Activated CD4-positive, CD25-positive, alpha-beta regulatory T cell treated with anti-CD3 and anti-CD28 coated beads, Interleukin-2, amount 50 U/mL, for 16 hours (primary cell): ENCODE data around the gene WDTC1.
"Not testable (repeated sequence)": the region's sequence is repeated elsewhere in the genome, so short reads cannot be mapped to it uniquely, and the experiment has no call there.

Source experiments
- DNase-seq: peaks from one replicate; pipeline ENCODE4 v3.0.0-alpha.2; 2020; ENCODE audit warnings: low read depth, low spot score

WDTC1 gene

DNA sequence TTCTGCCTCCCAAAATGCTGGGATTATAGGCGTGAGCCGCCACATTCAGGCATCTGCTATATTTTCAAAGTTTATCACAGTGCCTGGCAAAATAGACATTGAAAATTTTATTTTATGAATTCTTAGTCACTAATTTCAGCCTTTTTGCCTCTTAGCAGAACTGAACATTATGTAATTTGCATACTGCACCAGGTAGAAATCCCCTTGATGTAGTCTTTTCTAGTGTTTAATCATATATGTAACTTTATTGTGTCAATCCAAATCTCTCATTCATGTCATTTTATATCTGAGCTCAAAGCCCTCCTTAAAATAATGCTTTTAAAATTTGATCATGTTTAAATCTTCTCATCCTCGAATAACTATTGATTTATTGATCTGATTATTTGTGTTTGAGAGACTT is 19.2 kb downstream of the WDTC1 start:
- no peak for DNase-seq

DNA sequence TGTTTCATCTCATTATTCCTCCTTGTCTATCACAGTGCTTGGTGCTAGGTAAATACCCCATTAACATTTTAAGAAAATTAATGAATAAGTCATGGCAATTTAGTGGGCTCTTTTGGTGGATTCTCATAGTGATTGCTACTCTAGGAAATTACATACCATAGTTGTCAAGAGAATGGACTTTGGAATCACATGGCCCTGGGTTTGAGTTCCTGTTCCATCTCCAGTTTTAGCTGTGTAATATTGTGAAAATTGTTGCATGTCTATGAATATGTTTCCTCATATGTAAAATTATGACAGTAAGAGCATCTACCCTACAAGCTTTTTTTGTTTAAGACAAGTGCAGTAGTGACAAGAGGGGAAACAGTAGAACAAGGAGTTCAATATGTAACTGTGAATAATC is 20.7 kb downstream of the WDTC1 start:
- no peak for DNase-seq

GRCh38 chr1:27257155-27257554 is 22.7 kb downstream of the WDTC1 start:
- DNase-seq, result no peak

- no peak for DNase-seq
Observed at GRCh38 chr1:27258598-27258997, 24.2 kb downstream of the WDTC1 start.

DNA sequence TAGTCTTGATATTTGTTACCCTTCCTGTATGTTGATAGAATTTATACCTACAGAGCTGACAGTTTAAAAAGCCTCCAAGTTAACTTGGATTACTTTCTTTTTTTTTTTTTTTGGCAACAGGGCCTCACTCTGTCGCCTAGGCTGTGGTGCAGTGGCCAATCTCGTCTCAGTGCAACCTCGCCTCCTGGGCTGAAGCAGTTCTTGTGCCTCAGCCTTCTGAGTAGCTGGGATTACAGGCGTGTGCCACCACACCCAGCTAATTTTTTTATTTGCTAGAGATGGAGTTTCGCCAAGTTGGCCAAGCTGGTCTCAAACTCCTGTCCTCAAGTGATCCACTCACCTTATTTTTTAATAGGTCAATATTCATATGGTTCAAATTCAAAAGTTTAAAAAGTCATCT is 32.7 kb downstream of the WDTC1 start:
- DNase-seq, result no peak

DNA sequence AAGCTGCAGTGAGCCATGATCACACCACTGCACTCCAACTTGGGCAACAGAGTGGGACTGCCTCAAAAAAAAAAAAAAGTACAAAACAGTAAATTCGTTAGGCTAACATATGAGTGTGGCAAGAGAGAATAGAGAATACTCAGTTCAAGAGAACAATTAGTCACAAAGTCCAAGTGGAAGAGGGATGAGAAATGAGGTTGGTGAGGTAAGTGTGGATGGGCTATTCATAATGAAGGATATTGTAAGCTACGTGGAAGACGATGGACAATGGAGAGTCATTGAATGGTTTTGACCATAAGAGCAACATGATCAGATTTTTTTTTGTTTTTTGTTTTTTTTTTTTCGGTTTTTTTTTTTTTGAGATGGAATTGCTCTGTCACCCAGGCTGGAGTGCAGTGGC is 34.8 kb downstream of the WDTC1 start:
- DNase-seq, result no peak

DNA sequence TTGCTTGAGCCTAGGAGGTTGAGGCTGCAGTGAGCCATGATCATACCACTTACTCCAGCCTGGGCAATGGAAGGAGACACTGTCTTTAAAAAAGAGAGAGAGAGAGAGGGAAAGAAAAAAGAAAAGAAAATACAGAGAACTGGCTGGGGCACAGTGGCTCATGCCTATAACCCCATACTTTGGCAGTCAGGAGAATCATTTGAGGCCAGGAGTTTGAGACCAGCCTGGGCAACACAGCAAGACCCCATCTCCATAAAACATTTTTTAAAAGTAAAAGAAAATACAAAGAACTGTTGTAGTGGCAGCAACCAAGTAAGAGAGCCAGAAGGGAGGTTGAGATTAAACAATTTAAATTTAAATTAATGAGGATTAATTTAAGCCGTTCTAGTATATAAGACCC is 39.8 kb downstream of the WDTC1 start:
- no peak for DNase-seq

DNA sequence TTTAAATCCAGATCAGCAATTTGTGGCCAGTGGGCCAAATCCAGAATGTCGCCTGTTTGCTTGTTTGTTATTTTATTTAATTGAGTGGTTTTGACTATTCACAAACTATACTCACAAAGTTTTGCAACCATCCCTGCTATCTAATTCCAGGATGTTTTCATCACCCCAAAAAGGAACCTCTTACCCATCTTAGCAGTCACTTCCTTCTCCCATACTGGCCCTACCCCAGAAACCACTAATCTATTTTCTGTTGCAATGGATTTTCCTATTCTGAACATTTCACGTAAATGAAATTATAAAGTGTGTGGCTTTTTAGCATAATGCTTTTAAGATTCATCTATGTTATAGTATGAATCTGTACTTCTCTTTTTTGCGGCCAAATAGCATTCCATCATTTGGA is 41.3 kb downstream of the WDTC1 start:
- no peak for DNase-seq

DNA sequence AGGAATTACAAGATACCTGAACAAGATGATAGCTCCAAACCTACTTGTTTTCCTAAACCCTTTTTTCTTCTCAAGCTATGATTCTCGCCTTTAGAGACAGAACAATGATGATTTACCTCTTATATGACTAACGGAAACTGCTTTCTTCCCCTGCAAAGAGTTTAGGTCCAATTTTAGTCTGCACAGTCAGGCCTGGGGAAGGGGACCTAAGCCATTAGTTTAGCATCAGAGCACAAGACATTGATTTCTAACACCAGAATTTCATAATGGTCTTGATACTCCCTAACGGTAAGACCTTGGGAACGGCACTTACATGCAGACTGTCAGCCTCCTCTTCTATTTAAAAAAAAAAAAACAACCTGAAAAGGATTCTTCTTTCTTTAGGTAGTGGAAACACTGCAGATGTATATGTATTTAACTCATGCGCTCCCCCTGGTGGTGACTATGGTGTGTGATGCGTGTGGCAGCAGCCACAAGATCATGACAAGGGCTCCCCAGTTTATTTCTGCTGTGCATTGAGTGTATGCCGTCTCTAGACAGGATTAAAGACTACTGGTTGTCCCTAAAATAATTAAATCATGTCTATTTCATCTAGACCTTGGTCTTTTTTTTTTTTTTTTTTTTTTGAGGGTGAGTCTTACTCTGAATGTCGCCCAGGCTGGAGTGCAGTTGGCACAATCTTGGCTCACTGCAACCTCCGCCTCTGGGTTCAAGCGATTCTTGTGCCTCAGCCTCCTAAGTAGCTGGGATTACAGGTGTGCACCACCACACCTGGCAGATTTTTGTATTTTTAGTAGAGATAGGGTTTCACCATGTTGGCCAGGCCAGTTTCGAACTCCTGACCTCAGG is 50.2 kb downstream of the WDTC1 start:
- DNase-seq, result peak; percentile 81

GRCh38 chr1:27285274-27285660 is 50.8 kb downstream of the WDTC1 start:
- no peak for DNase-seq

- DNase-seq, result not testable (repeated sequence)
Observed at GRCh38 chr1:27285821-27286220, 51.4 kb downstream of the WDTC1 start.

DNA sequence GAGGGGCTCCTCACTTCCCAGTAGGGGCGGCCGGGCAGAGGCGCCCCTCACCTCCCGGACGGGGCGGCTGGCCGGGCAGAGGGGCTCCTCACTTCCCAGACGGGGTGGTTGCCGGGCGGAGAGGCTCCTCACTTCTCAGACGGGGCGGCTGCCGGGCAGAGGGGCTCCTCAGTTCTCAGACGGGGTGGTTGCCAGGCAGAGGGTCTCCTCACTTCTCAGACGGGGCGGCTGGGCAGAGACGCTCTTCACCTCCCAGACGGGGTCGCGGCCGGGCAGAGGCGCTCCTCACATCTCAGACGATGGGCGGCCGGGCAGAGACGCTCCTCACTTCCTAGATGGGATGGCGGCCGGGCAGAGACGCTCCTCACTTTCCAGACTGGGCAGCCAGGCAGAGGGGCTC is 54.7 kb downstream of the WDTC1 start:
- not testable (repeated sequence) for DNase-seq

DNA sequence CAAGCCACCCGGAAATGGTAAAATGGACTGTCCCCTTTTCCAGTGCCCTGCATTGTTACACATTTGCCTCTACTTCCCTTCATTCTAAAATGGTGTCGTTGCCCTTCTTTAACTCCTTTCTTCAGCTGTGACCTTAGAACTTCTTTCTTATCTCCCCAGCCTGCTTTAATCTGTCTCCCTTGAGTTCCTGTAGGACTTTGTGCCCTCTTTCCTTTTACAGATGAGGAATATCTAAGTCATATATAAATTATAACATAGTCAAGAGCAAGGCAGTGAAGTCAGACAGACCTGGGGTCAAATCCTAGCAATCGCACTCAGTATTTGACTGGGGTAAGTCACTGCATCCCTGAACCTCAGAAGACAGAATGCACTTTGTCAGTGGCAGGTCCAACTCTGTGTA is 56.1 kb downstream of the WDTC1 start:
- no peak for DNase-seq

DNA sequence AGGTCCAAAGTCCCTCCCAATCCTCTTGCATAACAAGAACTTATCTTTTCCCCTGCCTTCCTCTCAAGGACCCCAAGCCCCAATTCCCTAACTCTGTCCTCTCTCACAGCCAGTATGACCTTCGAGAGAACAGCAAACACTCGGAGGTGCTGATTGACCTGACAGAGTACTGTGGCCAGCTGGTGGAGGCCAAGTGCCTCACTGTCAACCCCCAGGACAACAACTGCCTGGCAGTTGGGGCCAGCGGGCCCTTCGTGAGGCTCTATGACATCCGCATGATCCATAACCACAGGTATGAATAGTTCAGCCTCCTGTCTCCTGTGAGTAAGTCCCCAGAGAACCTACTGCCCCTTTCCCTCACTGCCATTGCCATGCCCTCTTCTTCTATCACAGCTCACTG is 57.7 kb downstream of the WDTC1 start:
- no peak for DNase-seq

DNA sequence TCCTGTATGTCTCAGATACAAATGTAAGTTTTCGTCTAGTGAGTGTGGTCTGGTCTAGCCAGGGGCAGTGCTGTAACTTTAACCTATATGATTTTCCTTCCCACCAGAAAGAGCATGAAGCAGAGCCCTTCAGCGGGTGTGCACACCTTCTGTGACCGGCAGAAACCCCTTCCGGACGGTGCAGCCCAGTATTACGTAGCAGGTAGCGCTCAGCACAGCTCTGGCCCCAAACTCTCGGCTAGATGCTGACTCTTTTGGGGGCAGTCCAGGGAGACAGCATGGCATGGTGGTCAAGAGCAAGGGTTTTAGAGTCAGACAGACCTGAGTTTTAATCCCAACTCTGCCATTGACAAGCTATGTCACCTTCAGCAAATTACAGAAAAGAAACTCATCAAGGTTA is 59.5 kb downstream of the WDTC1 start:
- no peak for DNase-seq

GRCh38 chr1:27296773-27297291 is 62.4 kb downstream of the WDTC1 start:
- peak; percentile 61 for DNase-seq

- no peak for DNase-seq
Observed at GRCh38 chr1:27297903-27298302, 63.5 kb downstream of the WDTC1 start.

DNA sequence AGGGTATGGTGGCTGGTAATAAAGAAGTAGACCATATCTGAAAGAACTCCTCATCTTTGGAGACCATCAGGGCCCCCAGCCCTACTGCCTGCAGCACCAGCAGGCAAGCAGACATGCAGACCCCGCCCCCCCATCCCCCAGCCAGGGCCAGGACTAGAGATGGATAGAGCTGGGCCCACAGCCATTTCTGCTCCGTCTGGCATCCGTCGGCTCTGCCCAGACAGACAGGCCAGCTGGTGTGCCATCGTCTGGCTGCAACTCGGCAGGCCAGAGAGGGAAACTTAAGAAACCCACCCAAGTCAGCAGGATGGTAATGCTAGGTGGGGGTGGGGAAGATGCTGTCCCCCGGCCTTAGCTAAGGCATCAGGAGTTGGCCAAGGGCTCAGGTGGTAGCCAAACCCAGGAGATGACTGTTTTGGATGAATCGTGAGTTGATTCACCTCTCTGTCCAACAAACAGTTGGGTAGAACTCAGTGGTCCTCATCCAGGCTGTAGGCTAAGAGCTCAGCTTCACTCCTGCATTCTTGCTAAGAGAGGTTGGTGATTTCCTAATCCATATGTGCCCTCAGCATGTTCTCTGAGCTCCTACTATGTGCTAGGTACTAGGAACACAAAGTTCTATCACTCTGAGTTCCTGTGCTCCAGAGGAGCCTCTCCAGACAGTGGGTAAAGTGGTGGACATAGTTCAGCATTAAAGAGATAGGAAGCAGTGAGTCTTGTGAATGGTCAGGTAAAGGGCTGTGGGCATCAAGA is 64.4 kb downstream of the WDTC1 start:
- DNase-seq, result no peak

DNA sequence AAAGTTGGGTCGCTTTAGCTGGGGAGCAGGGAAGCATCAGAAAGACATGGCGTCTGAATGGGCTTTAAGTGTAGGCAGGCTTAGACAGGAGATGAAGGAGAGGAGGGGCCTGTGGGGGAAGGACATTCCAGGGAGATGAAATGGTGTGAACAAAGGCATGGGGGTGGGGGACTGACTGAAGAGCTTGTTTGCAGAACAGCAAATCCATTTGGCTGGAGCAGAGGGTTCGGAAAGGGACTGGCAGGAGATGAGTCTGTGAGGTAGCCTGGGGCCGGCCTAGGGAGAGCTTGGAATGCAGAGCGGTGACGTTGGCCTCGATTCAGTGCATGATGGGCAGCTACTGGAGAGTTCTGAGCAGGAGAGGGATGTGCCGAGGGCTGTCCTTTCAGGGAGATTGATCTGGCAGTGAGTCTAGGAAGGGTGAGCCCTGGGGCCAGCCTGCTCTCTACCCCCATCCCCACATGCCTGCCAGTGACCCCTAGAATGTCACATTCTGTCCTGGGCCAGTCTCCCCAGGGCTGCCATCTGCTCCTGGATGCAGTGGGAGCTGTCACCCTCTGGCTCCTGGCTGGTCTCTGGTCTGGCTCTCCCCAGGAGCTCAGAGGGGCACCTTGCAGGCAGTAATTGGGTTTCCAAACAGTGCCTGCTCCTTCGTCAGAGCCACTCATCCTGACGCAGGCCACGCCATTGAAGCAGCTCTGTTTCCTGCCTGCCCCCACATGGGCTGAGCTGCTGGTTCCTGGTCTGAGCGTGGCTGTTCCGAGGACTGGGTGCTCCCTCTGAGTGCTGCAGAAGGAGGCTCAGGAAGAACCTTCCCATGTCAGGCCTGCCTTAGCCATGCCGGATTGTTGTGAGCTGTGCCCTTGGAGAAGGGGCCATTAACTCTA is 65.2 kb downstream of the WDTC1 start:
- DNase-seq, result no peak

DNA sequence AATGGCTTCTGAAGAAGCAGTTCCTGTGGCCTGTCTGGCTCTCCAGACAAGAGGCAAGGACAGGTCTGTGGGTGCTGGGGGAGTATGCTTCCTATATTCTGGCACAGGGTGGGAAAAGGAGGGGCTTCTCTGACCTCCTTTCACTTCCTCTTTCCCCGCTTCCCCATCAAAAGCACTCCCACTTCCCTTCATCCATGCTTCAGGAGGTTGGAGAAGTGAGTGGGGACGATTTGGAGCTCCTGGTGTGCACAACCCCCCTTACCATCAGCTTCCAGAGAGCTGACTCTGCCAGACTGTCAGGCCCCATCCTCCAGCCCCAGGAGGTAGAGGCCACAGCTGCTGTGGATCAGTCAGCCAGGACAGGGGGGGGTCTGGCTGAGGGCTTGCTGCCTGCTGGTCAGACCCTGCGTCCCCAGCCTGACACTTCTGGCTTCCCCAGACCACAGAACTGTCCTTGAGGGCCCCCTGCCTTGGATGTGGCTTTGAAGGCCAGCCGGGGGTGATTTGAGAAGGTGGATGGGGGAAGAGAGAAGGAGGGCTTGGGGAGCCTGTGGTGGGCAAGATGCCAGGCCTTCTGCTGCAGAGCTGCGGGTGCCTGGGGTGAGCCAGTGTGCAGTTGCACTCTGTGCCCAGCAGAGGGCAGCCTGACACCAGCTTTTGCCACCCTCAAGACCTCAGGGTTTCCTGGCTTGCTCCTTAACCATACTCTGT is 66.1 kb downstream of the WDTC1 start:
- peak; percentile 51 for DNase-seq

DNA sequence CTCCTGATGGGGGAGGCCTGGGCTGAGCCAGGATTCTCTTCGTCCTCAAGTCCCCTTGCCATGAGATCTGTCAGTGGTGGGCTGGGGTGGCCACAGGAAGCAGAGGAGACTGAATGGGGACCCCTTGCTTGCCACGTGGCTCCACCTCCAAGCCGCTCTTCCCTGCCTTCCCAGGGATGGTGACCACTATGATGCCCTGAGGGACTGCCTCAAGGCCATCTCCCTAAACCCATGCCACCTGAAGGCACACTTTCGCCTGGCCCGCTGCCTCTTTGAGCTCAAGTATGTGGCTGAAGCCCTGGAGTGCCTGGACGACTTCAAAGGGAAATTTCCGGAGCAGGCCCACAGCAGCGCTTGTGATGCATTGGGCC is 66.6 kb downstream of the WDTC1 start:
- no peak for DNase-seq
